ENCODE results near the gene IFIT2. TPM values are rescaled to one million over a fixed set of nuclear protein-coding genes. Genes with fewer than 3 reads are reported as not detected.
A peak's percentile ranks its signal among the peaks of the same experiment; 100 is the strongest.

Gene IFIT2
- total RNA-seq, 1 experiment from 2014 or later = 40.8 TPM

DNA sequence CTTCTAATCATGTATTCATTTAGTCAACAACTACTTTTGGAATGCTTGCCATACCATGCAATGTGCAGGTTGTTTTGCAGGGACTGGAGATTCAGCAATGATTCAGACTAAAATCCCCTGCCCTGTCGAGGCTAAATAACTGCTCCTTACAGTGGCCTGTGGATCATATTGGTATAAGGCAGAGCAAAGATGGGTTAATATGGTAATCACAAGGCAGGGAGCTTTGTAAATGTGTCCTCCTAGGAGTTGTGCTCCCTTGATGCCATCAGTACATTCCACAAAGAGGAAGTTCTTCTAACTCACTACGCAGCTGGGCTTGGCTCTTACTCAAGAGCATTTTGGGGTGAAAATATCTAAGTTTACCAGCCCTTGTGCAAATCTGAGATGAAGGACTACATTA is 614 bp upstream of the IFIT2 start:
- TF ChIP-seq, protein P1, sequence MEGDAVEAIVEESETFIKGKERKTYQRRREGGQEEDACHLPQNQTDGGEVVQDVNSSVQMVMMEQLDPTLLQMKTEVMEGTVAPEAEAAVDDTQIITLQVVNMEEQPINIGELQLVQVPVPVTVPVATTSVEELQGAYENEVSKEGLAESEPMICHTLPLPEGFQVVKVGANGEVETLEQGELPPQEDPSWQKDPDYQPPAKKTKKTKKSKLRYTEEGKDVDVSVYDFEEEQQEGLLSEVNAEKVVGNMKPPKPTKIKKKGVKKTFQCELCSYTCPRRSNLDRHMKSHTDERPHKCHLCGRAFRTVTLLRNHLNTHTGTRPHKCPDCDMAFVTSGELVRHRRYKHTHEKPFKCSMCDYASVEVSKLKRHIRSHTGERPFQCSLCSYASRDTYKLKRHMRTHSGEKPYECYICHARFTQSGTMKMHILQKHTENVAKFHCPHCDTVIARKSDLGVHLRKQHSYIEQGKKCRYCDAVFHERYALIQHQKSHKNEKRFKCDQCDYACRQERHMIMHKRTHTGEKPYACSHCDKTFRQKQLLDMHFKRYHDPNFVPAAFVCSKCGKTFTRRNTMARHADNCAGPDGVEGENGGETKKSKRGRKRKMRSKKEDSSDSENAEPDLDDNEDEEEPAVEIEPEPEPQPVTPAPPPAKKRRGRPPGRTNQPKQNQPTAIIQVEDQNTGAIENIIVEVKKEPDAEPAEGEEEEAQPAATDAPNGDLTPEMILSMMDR (IDR thresholded peaks at IDR 0.05; ENCODE audit: unreplicated experiment) = no peak
- Mint-ChIP-seq H3K9me3 (ENCODE audit: low read depth, unreplicated experiment) (no peaks in the 10 kb centered on the region), H3K4me3 (ENCODE audit: low read depth, unreplicated experiment) (peak overlapping the region; percentile 63), H3K27me3 (ENCODE audit: unreplicated experiment) (no peaks in the 10 kb centered on the region), H3K4me1 (ENCODE audit: low read depth, unreplicated experiment) (peaks cover 33% of the 10 kb centered on the region), H3K27ac (ENCODE audit: unreplicated experiment) (peak overlapping the region; percentile 22), H3K36me3 (ENCODE audit: insufficient read depth, unreplicated experiment) (peaks cover 14% of the 10 kb centered on the region)
- TSS peak; percentile 90 for BruUV-seq (replicated peaks)
- intact Hi-C loops (cut with micrococcal nuclease; ENCODE audit: unreplicated experiment) = loop anchor here (2.0 kb wide), 1 partner anchor 22 kb away; no protein-coding TSS in a partner anchor
- CTCF ChIA-PET = interaction anchor here (0.7 kb wide), 1 partner anchor 69 kb away, joined by 3 read pairs; no protein-coding TSS in a partner anchor
- no peak for DNase-seq

DNA sequence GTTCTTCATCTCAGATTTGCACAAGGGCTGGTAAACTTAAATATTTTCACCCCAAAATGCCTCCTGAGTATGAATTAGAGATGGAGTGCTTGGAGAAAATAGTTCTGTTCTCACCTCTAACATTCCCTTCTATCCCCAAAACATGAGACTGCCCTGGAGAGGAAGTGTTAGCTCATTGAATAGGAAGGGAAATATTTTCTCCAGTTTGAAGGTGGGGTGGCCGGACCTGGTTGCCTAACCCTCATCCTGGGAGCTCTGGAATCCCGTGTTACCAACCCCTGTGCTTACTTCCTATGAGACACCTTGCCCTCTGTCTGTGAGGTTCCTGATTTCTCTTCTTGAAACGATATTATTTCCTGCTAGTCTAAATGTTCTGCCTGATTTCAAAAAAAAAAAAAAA is 779 bp downstream of the IFIT2 start:
- TF ChIP-seq, protein P1 (IDR thresholded peaks at IDR 0.05; ENCODE audit: unreplicated experiment) = no peak
- peaks cover 14% of the 10 kb centered on the region for H3K36me3 Mint-ChIP-seq (ENCODE audit: insufficient read depth, unreplicated experiment)
- BruUV-seq (replicated peaks) = TSS peak; percentile 50
- H3K27me3 Mint-ChIP-seq (ENCODE audit: unreplicated experiment) = no peaks in the 10 kb centered on the region
- CTCF ChIA-PET = interaction anchor here (0.7 to 1.3 kb wide), 2 partner anchors 67 to 273 kb away, joined by 3 to 4 read pairs; no protein-coding TSS in a partner anchor
- peak; percentile 17 for DNase-seq
- peak overlapping the region; percentile 63 for H3K4me3 Mint-ChIP-seq (ENCODE audit: low read depth, unreplicated experiment)
- H3K9me3 Mint-ChIP-seq (ENCODE audit: low read depth, unreplicated experiment) = no peaks in the 10 kb centered on the region
- intact Hi-C loops (cut with micrococcal nuclease; ENCODE audit: unreplicated experiment) = no loop called here
- peak overlapping the region; percentile 22 for H3K27ac Mint-ChIP-seq (ENCODE audit: unreplicated experiment)
- peaks cover 42% of the 10 kb centered on the region for H3K4me1 Mint-ChIP-seq (ENCODE audit: low read depth, unreplicated experiment)

DNA sequence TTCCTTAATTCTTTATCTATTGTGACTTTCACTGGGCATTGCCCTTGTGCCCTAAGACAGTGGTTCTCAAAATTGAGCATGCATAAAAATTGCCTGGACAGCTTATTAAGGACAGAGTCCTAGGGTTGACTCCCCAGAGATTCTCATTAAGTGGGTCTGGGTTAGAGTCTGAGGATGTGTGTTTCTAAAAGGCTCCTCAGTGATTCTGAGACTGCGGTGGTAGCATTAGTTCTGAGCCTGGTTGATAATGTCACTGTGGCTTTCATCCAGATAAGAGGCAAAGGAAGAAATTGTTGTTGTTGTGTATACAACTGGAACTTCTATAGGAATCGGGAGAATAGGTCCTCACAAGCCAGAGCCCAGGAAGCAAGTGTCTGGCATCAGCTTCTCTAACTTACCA is 1.3 kb downstream of the IFIT2 start:
- no peak for DNase-seq
- intact Hi-C loops (cut with micrococcal nuclease; ENCODE audit: unreplicated experiment) = no loop called here
- TF ChIP-seq, protein P1 (IDR thresholded peaks at IDR 0.05; ENCODE audit: unreplicated experiment) = no peak
- Mint-ChIP-seq H3K4me3 (ENCODE audit: low read depth, unreplicated experiment) (peak overlapping the region; percentile 63), H3K9me3 (ENCODE audit: low read depth, unreplicated experiment) (no peaks in the 10 kb centered on the region), H3K36me3 (ENCODE audit: insufficient read depth, unreplicated experiment) (peaks cover 18% of the 10 kb centered on the region), H3K4me1 (ENCODE audit: low read depth, unreplicated experiment) (peaks cover 42% of the 10 kb centered on the region), H3K27ac (ENCODE audit: unreplicated experiment) (peak overlapping the region; percentile 22), H3K27me3 (ENCODE audit: unreplicated experiment) (no peaks in the 10 kb centered on the region)
- no TSS peak for BruUV-seq (replicated peaks)
- CTCF ChIA-PET = interaction anchor here (1.3 kb wide), 1 partner anchor 66 kb away, joined by 3 read pairs; no protein-coding TSS in a partner anchor

DNA sequence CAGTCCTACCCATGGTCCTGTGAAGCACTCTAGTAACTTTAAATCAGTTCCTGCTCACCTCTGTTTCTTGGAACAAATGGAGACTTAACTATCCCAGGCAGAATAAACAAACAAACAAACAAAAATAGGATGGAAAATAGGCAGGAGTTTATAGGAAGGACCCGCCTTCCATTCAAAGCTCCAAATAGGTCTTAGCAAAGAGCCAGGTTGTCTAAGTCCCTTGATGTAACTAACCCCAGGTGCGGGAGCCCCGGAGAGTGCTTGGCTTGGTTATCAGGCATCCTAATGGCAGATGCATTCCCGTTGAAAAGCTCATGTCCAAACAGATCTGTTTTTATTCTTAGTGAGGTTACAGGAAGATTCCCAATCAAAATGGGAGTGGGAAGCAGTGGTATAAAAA is 2.2 kb downstream of the IFIT2 start:
- DNase-seq = no peak
- TF ChIP-seq, protein P1 (IDR thresholded peaks at IDR 0.05; ENCODE audit: unreplicated experiment) = no peak
- Mint-ChIP-seq H3K9me3 (ENCODE audit: low read depth, unreplicated experiment) (no peaks in the 10 kb centered on the region), H3K27me3 (ENCODE audit: unreplicated experiment) (no peaks in the 10 kb centered on the region), H3K4me1 (ENCODE audit: low read depth, unreplicated experiment) (peaks cover 42% of the 10 kb centered on the region), H3K36me3 (ENCODE audit: insufficient read depth, unreplicated experiment) (peaks cover 19% of the 10 kb centered on the region), H3K4me3 (ENCODE audit: low read depth, unreplicated experiment) (peak overlapping the region; percentile 63), H3K27ac (ENCODE audit: unreplicated experiment) (no peak overlapping the region)
- CTCF ChIA-PET = interaction anchor here (0.9 kb wide), 1 partner anchor 20 kb away, joined by 4 read pairs; no protein-coding TSS in a partner anchor
- intact Hi-C loops (cut with micrococcal nuclease; ENCODE audit: unreplicated experiment) = no loop called here
- BruUV-seq (replicated peaks) = no TSS peak
